GM08714 (cell line): Measurements from ENCODE around the gene MLC1.
"Not testable (repeated sequence)": the region's sequence is repeated elsewhere in the genome, so short reads cannot be mapped to it uniquely, and the experiment has no call there.

ENCODE experiments used
- H3K4me3 ChIP-seq: fragments of 200-500 bp; sonication (Bioruptor generic); 2 replicates; pipeline ENCODE4 v1.5.1; 2014; ENCODE audit warnings: mild to moderate bottlenecking, low read length, inconsistent platforms
- ZNF274 ChIP-seq: IDR thresholded peaks from 2 replicates; pipeline ENCODE4 v1.6.1; 2012; ENCODE audit warnings: mild to moderate bottlenecking, low read depth, low read length

The MLC1 gene

GRCh38 chr22:50089682-50090411, 4.6 kb upstream of the MLC1 start, which contains the start of gene MOV10L1:
Gene MOV10L1, plus strand, starts transcription at chr22:50090006. Its CDS starts 83 bp downstream, at chr22:50090089.
- no peak for TF ChIP-seq ZNF274
- H3K4me3 ChIP-seq: no peak within 1 kb of the TSS

- no peak for TF ChIP-seq ZNF274
- H3K4me3 ChIP-seq: no peak overlapping the region
These were observed 4.0 kb upstream of the MLC1 start for GRCh38 chr22:50089231-50089630.

GRCh38 chr22:50088096-50088495, 2.9 kb upstream of the MLC1 start:
- H3K4me3 ChIP-seq: no peak overlapping the region
- no peak for TF ChIP-seq ZNF274

- no peak overlapping the region for H3K4me3 ChIP-seq
- no peak for TF ChIP-seq ZNF274
These were observed 2.4 kb upstream of the MLC1 start for GRCh38 chr22:50087646-50088045.

GRCh38 chr22:50086975-50087374, 1.7 kb upstream of the MLC1 start:
- H3K4me3 ChIP-seq: not testable (repeated sequence)

GRCh38 chr22:50086526-50086925, 1.3 kb upstream of the MLC1 start:
- no peak overlapping the region for H3K4me3 ChIP-seq
- TF ChIP-seq ZNF274: no peak

GRCh38 chr22:50084614-50085021, 608 bp downstream of the MLC1 start:
- TF ChIP-seq ZNF274: no peak
- H3K4me3 ChIP-seq: no peak overlapping the region

GRCh38 chr22:50084080-50084477, 1.1 kb downstream of the MLC1 start:
- no peak overlapping the region for H3K4me3 ChIP-seq
- no peak for TF ChIP-seq ZNF274

GRCh38 chr22:50083462-50084079, 1.7 kb downstream of the MLC1 start:
- TF ChIP-seq ZNF274: no peak
- H3K4me3 ChIP-seq: no peak overlapping the region

GRCh38 chr22:50082961-50083461, 2.2 kb downstream of the MLC1 start:
- no peak for TF ChIP-seq ZNF274
- H3K4me3 ChIP-seq: no peak overlapping the region

- TF ChIP-seq ZNF274: no peak
- no peak overlapping the region for H3K4me3 ChIP-seq
These were observed 3.0 kb downstream of the MLC1 start for GRCh38 chr22:50082197-50082715.

GRCh38 chr22:50081426-50082196, 3.6 kb downstream of the MLC1 start:
- no peak for TF ChIP-seq ZNF274
- H3K4me3 ChIP-seq: no peak overlapping the region

- TF ChIP-seq ZNF274: no peak
- H3K4me3 ChIP-seq: no peak overlapping the region
These were observed 5.2 kb downstream of the MLC1 start for GRCh38 chr22:50080077-50080465.

- H3K4me3 ChIP-seq: no peak overlapping the region
- no peak for TF ChIP-seq ZNF274
These were observed 6.5 kb downstream of the MLC1 start for GRCh38 chr22:50078761-50079160.
